ENCODE results near the gene P4HB. TPM values are rescaled to one million over a fixed set of nuclear protein-coding genes. Genes with fewer than 3 reads are reported as not detected.

P4HB gene
- polyA plus RNA-seq, 1 donor from 2014 or later: 82.8 TPM

DNA sequence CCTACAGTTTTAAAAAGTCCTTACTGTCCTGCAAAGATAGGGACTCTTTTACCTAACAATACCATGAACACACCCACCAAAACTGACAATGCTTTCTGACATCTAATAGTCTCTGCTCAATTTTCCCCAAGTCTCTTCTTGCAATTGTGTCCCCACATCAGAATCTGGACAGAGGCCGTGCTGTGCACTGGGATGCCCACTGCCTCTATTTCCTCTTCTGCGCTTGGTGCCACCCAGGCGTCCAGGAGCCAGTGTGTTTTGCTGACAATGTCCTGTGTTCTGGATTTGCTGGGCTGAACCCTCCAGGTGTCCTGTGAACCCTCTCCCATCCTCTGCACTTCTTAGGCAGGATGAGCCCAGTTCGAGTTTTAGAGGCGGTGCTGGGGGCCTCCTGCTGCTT, 17.2 kb upstream of the P4HB start:
- no peak overlapping the region for H3K4me2 ChIP-seq (ENCODE audit: low read length)
- H4K20me1 ChIP-seq (ENCODE audit: insufficient read depth): no peaks in the 10 kb centered on the region
- TF ChIP-seq RAD21 (conservative IDR thresholded peaks at IDR 0.05) (no peak), TAF1 (IDR thresholded peaks at IDR 0.05; ENCODE audit: low read depth) (no peak), POLR2AphosphoS5 (IDR thresholded peaks at IDR 0.05) (no peak), MXI1 (conservative IDR thresholded peaks at IDR 0.05; ENCODE audit: poor library complexity, severe bottlenecking) (no peak), SMC3 (conservative IDR thresholded peaks at IDR 0.05; ENCODE audit: poor library complexity) (no peak), EP300 (conservative IDR thresholded peaks at IDR 0.05; ENCODE audit: poor library complexity, severe bottlenecking) (no peak), EZH2 (IDR thresholded peaks at IDR 0.05; ENCODE audit: borderline replicate concordance, insufficient read depth, low read length, poor library complexity, severe bottlenecking) (no peak)
- TF ChIP-seq, protein P1, sequence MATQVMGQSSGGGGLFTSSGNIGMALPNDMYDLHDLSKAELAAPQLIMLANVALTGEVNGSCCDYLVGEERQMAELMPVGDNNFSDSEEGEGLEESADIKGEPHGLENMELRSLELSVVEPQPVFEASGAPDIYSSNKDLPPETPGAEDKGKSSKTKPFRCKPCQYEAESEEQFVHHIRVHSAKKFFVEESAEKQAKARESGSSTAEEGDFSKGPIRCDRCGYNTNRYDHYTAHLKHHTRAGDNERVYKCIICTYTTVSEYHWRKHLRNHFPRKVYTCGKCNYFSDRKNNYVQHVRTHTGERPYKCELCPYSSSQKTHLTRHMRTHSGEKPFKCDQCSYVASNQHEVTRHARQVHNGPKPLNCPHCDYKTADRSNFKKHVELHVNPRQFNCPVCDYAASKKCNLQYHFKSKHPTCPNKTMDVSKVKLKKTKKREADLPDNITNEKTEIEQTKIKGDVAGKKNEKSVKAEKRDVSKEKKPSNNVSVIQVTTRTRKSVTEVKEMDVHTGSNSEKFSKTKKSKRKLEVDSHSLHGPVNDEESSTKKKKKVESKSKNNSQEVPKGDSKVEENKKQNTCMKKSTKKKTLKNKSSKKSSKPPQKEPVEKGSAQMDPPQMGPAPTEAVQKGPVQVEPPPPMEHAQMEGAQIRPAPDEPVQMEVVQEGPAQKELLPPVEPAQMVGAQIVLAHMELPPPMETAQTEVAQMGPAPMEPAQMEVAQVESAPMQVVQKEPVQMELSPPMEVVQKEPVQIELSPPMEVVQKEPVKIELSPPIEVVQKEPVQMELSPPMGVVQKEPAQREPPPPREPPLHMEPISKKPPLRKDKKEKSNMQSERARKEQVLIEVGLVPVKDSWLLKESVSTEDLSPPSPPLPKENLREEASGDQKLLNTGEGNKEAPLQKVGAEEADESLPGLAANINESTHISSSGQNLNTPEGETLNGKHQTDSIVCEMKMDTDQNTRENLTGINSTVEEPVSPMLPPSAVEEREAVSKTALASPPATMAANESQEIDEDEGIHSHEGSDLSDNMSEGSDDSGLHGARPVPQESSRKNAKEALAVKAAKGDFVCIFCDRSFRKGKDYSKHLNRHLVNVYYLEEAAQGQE (IDR thresholded peaks at IDR 0.05; ENCODE audit: borderline replicate concordance): no peak
- TF ChIP-seq, protein P2, sequence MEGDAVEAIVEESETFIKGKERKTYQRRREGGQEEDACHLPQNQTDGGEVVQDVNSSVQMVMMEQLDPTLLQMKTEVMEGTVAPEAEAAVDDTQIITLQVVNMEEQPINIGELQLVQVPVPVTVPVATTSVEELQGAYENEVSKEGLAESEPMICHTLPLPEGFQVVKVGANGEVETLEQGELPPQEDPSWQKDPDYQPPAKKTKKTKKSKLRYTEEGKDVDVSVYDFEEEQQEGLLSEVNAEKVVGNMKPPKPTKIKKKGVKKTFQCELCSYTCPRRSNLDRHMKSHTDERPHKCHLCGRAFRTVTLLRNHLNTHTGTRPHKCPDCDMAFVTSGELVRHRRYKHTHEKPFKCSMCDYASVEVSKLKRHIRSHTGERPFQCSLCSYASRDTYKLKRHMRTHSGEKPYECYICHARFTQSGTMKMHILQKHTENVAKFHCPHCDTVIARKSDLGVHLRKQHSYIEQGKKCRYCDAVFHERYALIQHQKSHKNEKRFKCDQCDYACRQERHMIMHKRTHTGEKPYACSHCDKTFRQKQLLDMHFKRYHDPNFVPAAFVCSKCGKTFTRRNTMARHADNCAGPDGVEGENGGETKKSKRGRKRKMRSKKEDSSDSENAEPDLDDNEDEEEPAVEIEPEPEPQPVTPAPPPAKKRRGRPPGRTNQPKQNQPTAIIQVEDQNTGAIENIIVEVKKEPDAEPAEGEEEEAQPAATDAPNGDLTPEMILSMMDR (IDR thresholded peaks at IDR 0.05; ENCODE audit: poor library complexity, severe bottlenecking): no peak
- H3K4me3 ChIP-seq (ENCODE audit: low read length): no peak overlapping the region
- no peaks in the 10 kb centered on the region for H3K9me2 ChIP-seq (ENCODE audit: insufficient read depth, low read length)
- no peaks in the 10 kb centered on the region for H3K79me2 ChIP-seq (replicated peaks; ENCODE audit: insufficient read depth, low read length)
- no peaks in the 10 kb centered on the region for H3K9me3 ChIP-seq (ENCODE audit: low read length)
- H3K27ac ChIP-seq (ENCODE audit: low read length): no peak overlapping the region
- H2AFZ ChIP-seq (ENCODE audit: low read depth, low read length): no peak overlapping the region
- H3F3A ChIP-seq (ENCODE audit: insufficient read depth, low read length, poor library complexity, severe bottlenecking): no peaks in the 10 kb centered on the region
- no peaks in the 10 kb centered on the region for H3K27me3 ChIP-seq (ENCODE audit: insufficient read depth, low read depth, low read length)
- no peak overlapping the region for H3K9ac ChIP-seq (ENCODE audit: low read length)
- no peaks in the 10 kb centered on the region for H3K36me3 ChIP-seq (ENCODE audit: insufficient read depth, low read length)

DNA sequence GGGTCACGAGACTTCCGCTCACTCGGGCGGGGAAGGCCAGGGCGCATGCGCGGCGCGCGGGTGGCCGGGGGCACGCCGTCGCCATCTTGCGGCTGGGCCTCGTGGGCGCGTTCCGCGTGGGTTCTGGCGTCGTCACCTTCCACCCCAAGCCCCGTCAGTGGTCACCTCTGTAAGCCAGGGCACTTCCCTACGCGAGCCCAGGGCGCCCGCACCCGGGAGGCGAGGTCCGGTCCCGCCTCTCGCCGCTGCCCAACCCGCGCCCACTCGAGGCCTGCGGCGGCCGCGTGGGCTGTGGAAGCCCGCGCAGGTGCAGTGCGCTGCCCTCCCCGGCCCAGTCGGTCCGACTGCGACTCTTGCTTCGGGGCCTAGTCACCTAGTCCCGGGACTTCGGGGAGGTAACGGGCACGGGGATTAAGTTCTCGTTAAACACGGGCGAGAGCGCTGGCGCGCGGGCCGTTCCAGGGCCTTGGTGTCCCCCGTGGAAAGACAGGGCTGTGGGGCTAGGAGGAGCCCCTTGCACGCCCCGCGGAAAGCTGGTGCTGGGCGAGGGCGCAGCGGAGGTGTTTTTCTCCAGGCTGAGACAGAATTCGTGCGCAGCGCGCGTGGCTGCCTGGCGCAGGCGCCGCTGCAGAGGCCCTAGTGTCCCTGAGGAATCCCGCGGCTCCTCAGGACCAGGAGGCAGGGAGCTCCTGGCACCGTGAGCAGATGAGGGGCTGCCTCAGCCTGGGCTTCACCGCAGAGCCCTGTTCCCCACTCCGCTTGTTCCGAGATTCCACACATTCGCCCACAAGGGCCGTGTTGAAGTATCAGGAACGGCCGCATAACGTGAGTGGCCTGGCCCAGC, 11.3 kb upstream of the P4HB start:
- H3K36me3 ChIP-seq (ENCODE audit: insufficient read depth, low read length): no peaks in the 10 kb centered on the region
- no peaks in the 10 kb centered on the region for H3K9me2 ChIP-seq (ENCODE audit: insufficient read depth, low read length)
- peak overlapping the region; percentile 83 for H2AFZ ChIP-seq (ENCODE audit: low read depth, low read length)
- H3K9ac ChIP-seq (ENCODE audit: low read length): peak overlapping the region; percentile 96
- no peaks in the 10 kb centered on the region for H3K9me3 ChIP-seq (ENCODE audit: low read length)
- H4K20me1 ChIP-seq (ENCODE audit: insufficient read depth): no peaks in the 10 kb centered on the region
- H3K4me2 ChIP-seq (ENCODE audit: low read length): peak overlapping the region; percentile 63
- H3F3A ChIP-seq (ENCODE audit: insufficient read depth, low read length, poor library complexity, severe bottlenecking): no peaks in the 10 kb centered on the region
- peak overlapping the region; percentile 97 for H3K4me3 ChIP-seq (ENCODE audit: low read length)
- no peaks in the 10 kb centered on the region for H3K27me3 ChIP-seq (ENCODE audit: insufficient read depth, low read depth, low read length)
- H3K79me2 ChIP-seq (replicated peaks; ENCODE audit: insufficient read depth, low read length): peaks cover 13% of the 10 kb centered on the region
- TF ChIP-seq SMC3 (conservative IDR thresholded peaks at IDR 0.05; ENCODE audit: poor library complexity) (peak; percentile 53), EZH2 (IDR thresholded peaks at IDR 0.05; ENCODE audit: borderline replicate concordance, insufficient read depth, low read length, poor library complexity, severe bottlenecking) (no peak), TAF1 (IDR thresholded peaks at IDR 0.05; ENCODE audit: low read depth) (peak; percentile 71), MXI1 (conservative IDR thresholded peaks at IDR 0.05; ENCODE audit: poor library complexity, severe bottlenecking) (peak; percentile 98), POLR2AphosphoS5 (IDR thresholded peaks at IDR 0.05) (peak; percentile 93), EP300 (conservative IDR thresholded peaks at IDR 0.05; ENCODE audit: poor library complexity, severe bottlenecking) (peak; percentile 79), RAD21 (conservative IDR thresholded peaks at IDR 0.05) (no peak)
- TF ChIP-seq, protein P1 (IDR thresholded peaks at IDR 0.05; ENCODE audit: borderline replicate concordance): peak; percentile 83
- TF ChIP-seq, protein P2 (IDR thresholded peaks at IDR 0.05; ENCODE audit: poor library complexity, severe bottlenecking): peak; percentile 63
- H3K27ac ChIP-seq (ENCODE audit: low read length): peak overlapping the region; percentile 94
